T-helper 9 cell (primary cell): ENCODE results near the gene BLVRB.
"Not testable (repeated sequence)": the region's sequence is repeated elsewhere in the genome, so short reads cannot be mapped to it uniquely, and the experiment has no call there.

Source experiments
- DNase-seq: peaks from one replicate; pipeline ENCODE4 v3.0.0-alpha.2; 2020

Gene BLVRB

GRCh38 chr19:40449506-40449905, 16.0 kb downstream of the BLVRB start:
- no peak for DNase-seq

GRCh38 chr19:40446263-40446784, 19.2 kb downstream of the BLVRB start:
- no peak for DNase-seq

GRCh38 chr19:40445780-40446262, 19.7 kb downstream of the BLVRB start:
- no peak for DNase-seq

- DNase-seq, result no peak
Observed at GRCh38 chr19:40444825-40445312, 20.7 kb downstream of the BLVRB start.

GRCh38 chr19:40444000-40444824, 21.3 kb downstream of the BLVRB start, which contains the start of gene SERTAD3:
TSS of gene SERTAD3 (minus strand) at chr19:40444335. CDS start at chr19:40442080, 2,255 bp downstream.
- peak; percentile 96 for DNase-seq

GRCh38 chr19:40443131-40443999, 22.2 kb downstream of the BLVRB start:
- DNase-seq, result peak; percentile 99

GRCh38 chr19:40442328-40443130, 23.0 kb downstream of the BLVRB start:
- DNase-seq, result no peak

- no peak for DNase-seq
Observed at GRCh38 chr19:40441719-40442253, 23.8 kb downstream of the BLVRB start.

GRCh38 chr19:40438284-40438683, 27.3 kb downstream of the BLVRB start:
- DNase-seq, result no peak

GRCh38 chr19:40433391-40434216, 31.9 kb downstream of the BLVRB start:
- DNase-seq, result peak; percentile 37

GRCh38 chr19:40432760-40433159, 32.8 kb downstream of the BLVRB start:
- DNase-seq, result not testable (repeated sequence)

GRCh38 chr19:40431698-40432097, 33.8 kb downstream of the BLVRB start:
- DNase-seq, result no peak

- not testable (repeated sequence) for DNase-seq
Observed at GRCh38 chr19:40430242-40430641, 35.3 kb downstream of the BLVRB start.

GRCh38 chr19:40428197-40428596, 37.3 kb downstream of the BLVRB start:
- DNase-seq, result not testable (repeated sequence)

GRCh38 chr19:40425450-40426287, 39.9 kb downstream of the BLVRB start, which contains the start of gene SERTAD1:
TSS of gene SERTAD1 (minus strand) at chr19:40425992. CDS start at chr19:40423546, 2,446 bp downstream.
- peak; percentile 100 for DNase-seq

- no peak for DNase-seq
Observed at GRCh38 chr19:40424637-40425449, 40.7 kb downstream of the BLVRB start.

- DNase-seq, result no peak
Observed at GRCh38 chr19:40423938-40424337, 41.6 kb downstream of the BLVRB start.

GRCh38 chr19:40422748-40423566, 42.6 kb downstream of the BLVRB start:
- no peak for DNase-seq
